ENCODE measurements around the gene POU2AF1. TPM values are rescaled to one million over a fixed set of nuclear protein-coding genes. Genes with fewer than 3 reads are reported as not detected.
A peak's percentile ranks its signal among the peaks of the same experiment; 100 is the strongest.
"Not testable (repeated sequence)": the region's sequence is repeated elsewhere in the genome, so short reads cannot be mapped to it uniquely, and the experiment has no call there.

Gene POU2AF1
- total RNA-seq, 4 donors from 2014 or later, result 0.69 to 2.2 (median 1.9) TPM; not detected in 1

- no peak for TF ChIP-seq CTCF (IDR thresholded peaks at IDR 0.05)
- ATAC-seq (ENCODE audit: low FRiP score) (no peak), DNase-seq (ENCODE audit: low spot score) (no peak)
Measured at GRCh38 chr11:111395081-111395480, 16.0 kb upstream of the POU2AF1 start.

DNA sequence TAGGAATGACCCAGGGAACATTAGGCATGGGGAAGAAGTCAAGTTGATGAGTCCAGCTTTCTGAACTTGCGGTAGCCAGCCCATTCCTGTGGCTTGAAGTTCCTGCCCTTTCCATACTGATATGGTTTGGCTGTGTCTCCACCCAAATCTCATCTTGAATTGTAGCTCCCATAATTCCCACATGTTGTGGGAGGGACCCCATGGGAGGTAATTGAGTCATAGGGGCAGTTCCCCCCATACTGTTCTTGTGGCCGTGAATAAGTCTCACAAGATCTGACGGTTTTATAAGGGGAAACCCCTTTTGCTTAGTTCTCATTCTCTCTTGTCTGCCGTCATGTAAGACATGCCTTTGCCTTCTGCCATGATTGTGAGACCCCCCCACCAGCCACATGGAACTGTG is 15.1 kb upstream of the POU2AF1 start:
- ATAC-seq (ENCODE audit: low FRiP score); DNase-seq (ENCODE audit: low spot score): not testable (repeated sequence)

DNA sequence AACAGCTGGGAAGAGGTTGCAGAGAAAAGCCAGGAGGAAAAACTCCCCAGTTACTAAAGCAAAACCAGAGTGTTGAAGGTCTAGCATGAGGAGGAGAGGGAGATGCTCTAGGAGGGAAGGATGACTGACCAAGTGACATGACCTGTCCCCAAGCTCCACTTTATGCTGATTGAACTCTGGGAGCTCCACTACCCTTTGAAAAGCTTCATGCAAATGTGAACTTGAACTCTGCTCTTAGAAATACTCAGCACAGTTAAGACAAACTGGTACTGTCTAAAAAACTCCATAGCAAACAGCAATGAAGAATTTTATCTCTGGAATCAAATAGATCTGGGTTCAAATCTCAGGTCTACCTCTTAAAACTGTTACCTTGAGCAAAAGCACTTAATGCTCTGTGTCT is 14.5 kb upstream of the POU2AF1 start:
- no peak for ATAC-seq (ENCODE audit: low FRiP score)
- no peak for TF ChIP-seq CTCF (IDR thresholded peaks at IDR 0.05)
- no peak for DNase-seq (ENCODE audit: low spot score)

- ATAC-seq (ENCODE audit: low FRiP score), result peak; percentile 62
- no peak for TF ChIP-seq CTCF (IDR thresholded peaks at IDR 0.05)
Measured at GRCh38 chr11:111393096-111393495, 14.0 kb upstream of the POU2AF1 start.

GRCh38 chr11:111392552-111392951 is 13.5 kb upstream of the POU2AF1 start:
- ATAC-seq (ENCODE audit: low FRiP score) (no peak), DNase-seq (ENCODE audit: low spot score) (no peak)
- no peak for TF ChIP-seq CTCF (IDR thresholded peaks at IDR 0.05)

More at GRCh38 chr11:111393096-111393495, 14.0 kb upstream of the POU2AF1 start:
- no peak for DNase-seq (ENCODE audit: low spot score)

DNA sequence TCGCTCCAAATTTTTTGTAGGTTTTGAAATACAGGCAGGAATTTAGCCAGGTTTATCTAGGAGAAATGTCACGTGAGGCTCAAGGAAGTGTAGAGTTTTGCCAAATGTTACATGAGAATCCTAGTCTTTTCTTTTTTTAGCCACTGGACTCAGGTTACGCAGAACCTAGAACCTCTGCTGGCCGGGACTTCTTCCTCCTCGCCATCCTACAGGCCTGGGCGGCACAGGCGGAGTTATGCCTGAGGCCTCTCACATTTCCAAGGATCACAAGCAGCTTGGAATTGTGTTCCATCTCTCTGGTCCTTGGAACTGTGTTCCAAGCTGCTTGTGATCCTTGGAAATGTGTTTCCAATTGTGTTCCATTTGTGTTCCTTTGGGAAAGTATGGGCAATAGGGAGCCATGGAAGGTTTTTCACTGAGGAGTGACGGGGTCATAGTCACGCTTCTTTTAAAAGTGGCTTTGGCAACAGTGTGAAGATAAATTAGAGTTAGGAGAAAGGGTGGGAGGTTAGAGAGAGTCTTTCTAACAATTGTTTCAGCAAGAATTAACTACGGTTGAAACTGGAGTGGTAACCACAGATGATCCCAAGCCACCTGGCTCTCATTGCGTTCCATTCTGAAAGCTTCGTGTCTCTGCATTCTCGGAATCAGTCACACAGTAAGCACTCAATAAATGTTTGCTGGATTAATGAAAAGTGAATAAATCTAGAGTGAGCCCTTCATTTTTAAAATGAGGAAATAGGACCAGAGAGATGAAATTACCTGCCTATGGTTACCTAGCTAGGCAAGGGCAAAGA is 12.5 kb upstream of the POU2AF1 start:
- ATAC-seq (ENCODE audit: low FRiP score), result no peak

GRCh38 chr11:111388842-111389241 is 9.8 kb upstream of the POU2AF1 start:
- DNase-seq (ENCODE audit: low spot score) (no peak), ATAC-seq (ENCODE audit: low FRiP score) (no peak)
- no peak for TF ChIP-seq CTCF (IDR thresholded peaks at IDR 0.05)

More for the DNA sequence above, 12.5 kb upstream of the POU2AF1 start:
- no peak for TF ChIP-seq CTCF (IDR thresholded peaks at IDR 0.05)
- no peak for DNase-seq (ENCODE audit: low spot score)

All from omental fat pad (tissue), 4 donors.